Endothelial cell of umbilical vein (primary cell): Measurements from ENCODE around the gene VWCE. TPM values are rescaled to one million over a fixed set of nuclear protein-coding genes. Genes with fewer than 3 reads are reported as not detected.

Experiments
- BruUV-seq: library from RNA; stranded (reverse); fragments of 400-500 nt; replicated peaks from 2 replicates; lab custom pipeline; 2021; lab: Mats Ljungman, UMichigan
- CTCF ChIA-PET: fragments of 300-600, 350-600 bp; sonication (Branson Sonifier 250); formaldehyde crosslinking; loops from one replicate; lab custom pipeline; 2021; ENCODE audit warnings: antibody characterized with exemption, inconsistent platforms; lab: Charles Lee
- POLR2A ChIA-PET: fragments of 300-600, 350-600 bp; sonication (Branson Sonifier 250); formaldehyde crosslinking; loops from one replicate; lab custom pipeline; 2021; ENCODE audit warnings: antibody characterized with exemption, inconsistent platforms; lab: Charles Lee
- DNase-seq: peaks from one replicate; pipeline ENCODE4 v3.0.0-alpha.2; 2011; ENCODE audit warnings: low read depth, low spot score
- FAIRE-seq: peaks from 2 replicates; lab custom pipeline; 2011; peaks lifted over from hg19 to GRCh38; lab: Jason Lieb, UNC
- H2AFZ ChIP-seq: 2 replicates; pipeline ENCODE4 v1.6.0; 2012; ENCODE audit warnings: low read depth, low read length, control low read depth, inconsistent platforms
- H3K27ac ChIP-seq: 2 replicates; pipeline ENCODE4 v1.5.1; 2011; ENCODE audit warnings: low read depth, mild to moderate bottlenecking, control low read depth, low read length, moderate library complexity; ENCODE audit not compliant: insufficient read depth
- H3K27me3 ChIP-seq, 2 experiments: 2 replicates each; pipeline versions ENCODE4 v1.6.0 to v1.6.1; 2011; ENCODE audit warnings: low read length in 2 of 2, mixed read lengths in 1 of 2; ENCODE audit not compliant: control insufficient read depth in 2 of 2, insufficient read depth in 2 of 2
- H3K36me3 ChIP-seq, 2 experiments: 2 replicates in 1 of 2; 3 replicates in 1 of 2; pipeline ENCODE4 v1.5.1; 2011; ENCODE audit warnings: low read length in 2 of 2, mild to moderate bottlenecking in 1 of 2, moderate library complexity in 1 of 2; ENCODE audit not compliant: control insufficient read depth in 2 of 2, insufficient read depth in 2 of 2; ENCODE audit errors: extremely low read depth in 1 of 2
- H3K4me1 ChIP-seq: 3 replicates; pipeline ENCODE4 v1.5.1; 2011; ENCODE audit warnings: mild to moderate bottlenecking, low read length; ENCODE audit not compliant: control insufficient read depth, insufficient read depth; ENCODE audit errors: extremely low read depth
- H3K4me2 ChIP-seq: 2 replicates; pipeline ENCODE4 v1.6.1; 2011; ENCODE audit warnings: low read length, control low read depth, mixed read lengths; ENCODE audit not compliant: insufficient read depth
- H3K4me3 ChIP-seq, 3 experiments: fragments of 200-600 bp in 1 of 3; sonication (generic), shearing (Covaris generic) in 1 of 3; replicated peaks in 1 of 3; 2 replicates each; pipeline ENCODE4 v1.5.1; 2011 to 2016; ENCODE audit warnings: control low read depth in 3 of 3, low read length in 3 of 3, mild to moderate bottlenecking in 2 of 3, inconsistent platforms in 1 of 3, low read depth in 1 of 3, moderate library complexity in 1 of 3; ENCODE audit not compliant: insufficient read depth in 1 of 3
- H3K79me2 ChIP-seq: 2 replicates; pipeline ENCODE4 v1.6.0; 2012; ENCODE audit warnings: low read length, inconsistent platforms; ENCODE audit not compliant: control insufficient read depth, insufficient read depth
- H3K9ac ChIP-seq: replicated peaks from 2 replicates; pipeline ENCODE3; 2011; ENCODE audit warnings: low read length, control low read depth; ENCODE audit not compliant: insufficient read depth; ENCODE audit errors: extremely low read depth
- H3K9me1 ChIP-seq: replicated peaks from 3 replicates; pipeline ENCODE4 v1.6.0; 2011; ENCODE audit warnings: mild to moderate bottlenecking, low read length; ENCODE audit not compliant: control insufficient read depth, insufficient read depth; ENCODE audit errors: extremely low read depth
- H3K9me3 ChIP-seq: replicated peaks from 2 replicates; pipeline ENCODE4 v1.5.1; 2012; ENCODE audit warnings: low read length, inconsistent platforms; ENCODE audit not compliant: control insufficient read depth, insufficient read depth
- H4K20me1 ChIP-seq: replicated peaks from 2 replicates; pipeline ENCODE3; 2011; ENCODE audit warnings: mild to moderate bottlenecking, low read length; ENCODE audit not compliant: control insufficient read depth, insufficient read depth; ENCODE audit errors: extremely low read depth
- EZH2 ChIP-seq: IDR thresholded peaks from 2 replicates; pipeline ENCODE4 v1.6.1; 2012; ENCODE audit warnings: borderline replicate concordance, low read depth, mild to moderate bottlenecking, moderate library complexity, low read length, inconsistent platforms; ENCODE audit not compliant: severe bottlenecking
- FOS ChIP-seq: IDR thresholded peaks from 2 replicates; pipeline ENCODE4 v1.6.1; 2011; ENCODE audit warnings: mild to moderate bottlenecking, low read length, moderate library complexity, borderline replicate concordance; ENCODE audit not compliant: insufficient read depth
- GATA2 ChIP-seq: IDR thresholded peaks from 2 replicates; pipeline ENCODE4 v1.7.0; 2011; ENCODE audit warnings: low read depth, mild to moderate bottlenecking, moderate library complexity, mixed read lengths, low read length; ENCODE audit not compliant: insufficient read length, insufficient read depth
- JUN ChIP-seq: IDR thresholded peaks from 2 replicates; pipeline ENCODE4 v1.6.1; 2011; ENCODE audit warnings: borderline replicate concordance, low read depth; ENCODE audit not compliant: insufficient read length, insufficient read depth
- MAX ChIP-seq: IDR thresholded peaks from 2 replicates; pipeline ENCODE4 v1.6.1; 2011; ENCODE audit not compliant: insufficient read depth, insufficient read length
- MYC ChIP-seq: IDR thresholded peaks from one replicate; pipeline ENCODE4 v1.6.1; 2011; ENCODE audit warnings: mild to moderate bottlenecking, low read depth, low read length
- POLR2AphosphoS5 ChIP-seq: IDR thresholded peaks from 2 replicates; pipeline ENCODE4 v1.6.1; 2012; ENCODE audit warnings: low read depth, mild to moderate bottlenecking, control low read depth, low read length, moderate library complexity; ENCODE audit not compliant: insufficient read depth
- dilution Hi-C: fragments of 300-500 bp; cut with MboI; formaldehyde crosslinking; loops from one replicate; pipeline ENCODE4 v1.15.0; 2019; ENCODE audit warnings: low sequenced_read_pairs; ENCODE audit not compliant: extremely low pct_ligation_motif_present
- intact Hi-C: fragments of 100-400 bp; cut with micrococcal nuclease; formaldehyde crosslinking; loops from one replicate; pipeline ENCODE4 v1.10.0; 2022
- polyA plus RNA-seq, 4 experiments: library from polyadenylated mRNA; depleted of rRNA in 3 of 4; stranded (reverse) in 3 of 4; unstranded in 1 of 4; fragments of >200 nt; gene quantifications; 2 replicates each; pipeline versions ENCODE4 v1.2.1 to v1.2.3, GENCODE V29; 2011 to 2012; ENCODE audit warnings: missing spikeins in 1 of 4
- total RNA-seq: library from RNA; stranded (reverse); gene quantifications from 2 replicates; pipeline ENCODE4 v1.2.3, GENCODE V29; 2021
- TF ChIP-seq, protein P1 (sequence below), 2 donors: IDR thresholded peaks; 1 replicate in 1 of 2; 2 replicates in 1 of 2; pipeline ENCODE4 v1.5.1; 2011; ENCODE audit warnings: low read length in 2 of 2, mild to moderate bottlenecking in 2 of 2, moderate library complexity in 2 of 2, control low read depth in 1 of 2, inconsistent platforms in 1 of 2, low read depth in 1 of 2; ENCODE audit not compliant: insufficient read depth in 1 of 2; ENCODE audit errors: extremely low read depth in 1 of 2

Gene VWCE
- total and polyA plus RNA-seq, 2 donors (not counting 3 experiments of a cell fraction or from before 2014, with no cell fraction given): 6.5 to 14.4 TPM

DNA sequence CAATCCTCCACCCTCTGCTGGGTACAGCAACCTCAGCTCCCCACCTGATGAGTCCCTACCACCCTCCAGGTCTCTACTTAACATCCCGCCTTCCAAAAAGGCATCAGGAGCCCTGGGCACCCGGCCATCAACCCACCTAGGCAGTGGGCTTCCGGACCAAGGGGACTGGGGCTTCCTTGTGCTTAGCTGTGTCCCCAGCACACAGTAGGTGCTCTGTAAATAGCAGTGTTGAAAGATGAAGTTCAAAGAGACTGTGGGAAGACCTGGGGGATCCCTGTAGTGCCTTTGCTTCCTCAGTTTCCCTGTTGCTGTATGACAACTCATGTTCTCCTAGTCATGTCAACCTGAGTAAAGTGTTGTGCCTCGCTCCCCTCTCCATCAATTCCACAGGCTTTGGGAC is 21.0 kb downstream of the VWCE start:
- dilution Hi-C loops: no loop called here
- intact Hi-C loops: no loop called here
- no TSS peak for BruUV-seq
- no peak overlapping the region for H3K27ac ChIP-seq
- no peak overlapping the region for H3K4me3 ChIP-seq
- DNase-seq (no peak), FAIRE-seq (no peak)
- no peaks in the 10 kb centered on the region for H3K4me1 ChIP-seq
- TF ChIP-seq POLR2AphosphoS5 (no peak), MAX (no peak), FOS (no peak), EZH2 (no peak), GATA2 (no peak), JUN (no peak), MYC (no peak)
- TF ChIP-seq, protein P1, sequence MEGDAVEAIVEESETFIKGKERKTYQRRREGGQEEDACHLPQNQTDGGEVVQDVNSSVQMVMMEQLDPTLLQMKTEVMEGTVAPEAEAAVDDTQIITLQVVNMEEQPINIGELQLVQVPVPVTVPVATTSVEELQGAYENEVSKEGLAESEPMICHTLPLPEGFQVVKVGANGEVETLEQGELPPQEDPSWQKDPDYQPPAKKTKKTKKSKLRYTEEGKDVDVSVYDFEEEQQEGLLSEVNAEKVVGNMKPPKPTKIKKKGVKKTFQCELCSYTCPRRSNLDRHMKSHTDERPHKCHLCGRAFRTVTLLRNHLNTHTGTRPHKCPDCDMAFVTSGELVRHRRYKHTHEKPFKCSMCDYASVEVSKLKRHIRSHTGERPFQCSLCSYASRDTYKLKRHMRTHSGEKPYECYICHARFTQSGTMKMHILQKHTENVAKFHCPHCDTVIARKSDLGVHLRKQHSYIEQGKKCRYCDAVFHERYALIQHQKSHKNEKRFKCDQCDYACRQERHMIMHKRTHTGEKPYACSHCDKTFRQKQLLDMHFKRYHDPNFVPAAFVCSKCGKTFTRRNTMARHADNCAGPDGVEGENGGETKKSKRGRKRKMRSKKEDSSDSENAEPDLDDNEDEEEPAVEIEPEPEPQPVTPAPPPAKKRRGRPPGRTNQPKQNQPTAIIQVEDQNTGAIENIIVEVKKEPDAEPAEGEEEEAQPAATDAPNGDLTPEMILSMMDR (IDR thresholded peaks at IDR 0.05; ENCODE audit: extremely low read depth in 1 of 2, insufficient read depth in 1 of 2, low read depth in 1 of 2, low read length in 2 of 2): no peak
- H3K9ac ChIP-seq: no peak overlapping the region
- H4K20me1 ChIP-seq: no peaks in the 10 kb centered on the region
- no peak overlapping the region for H3K4me2 ChIP-seq
- no peaks in the 10 kb centered on the region for H3K79me2 ChIP-seq
- H2AFZ ChIP-seq: no peak overlapping the region
- no peaks in the 10 kb centered on the region for H3K36me3 ChIP-seq
- ChIA-PET CTCF (interaction anchor here (2.7 kb wide), 1 partner anchor 20 kb away, joined by 8 read pairs; no protein-coding TSS in a partner anchor), POLR2A (no interaction called here)
- peaks cover 0 to 1% of the 10 kb centered on the region in 2 experiments for H3K27me3 ChIP-seq
- H3K9me3 ChIP-seq: no peaks in the 10 kb centered on the region
- H3K9me1 ChIP-seq: no peaks in the 10 kb centered on the region
